Activated CD4-positive, alpha-beta T cell treated with anti-CD3 and anti-CD28 coated beads for 1 hour (primary cell): Measurements from ENCODE around the gene RBM20.
"Not testable (repeated sequence)": the region's sequence is repeated elsewhere in the genome, so short reads cannot be mapped to it uniquely, and the experiment has no call there.

ENCODE experiments used
- DNase-seq: peaks from one replicate; pipeline ENCODE4 v3.0.0-alpha.2; 2020

Gene RBM20

GRCh38 chr10:110625951-110626855 lies 17.9 kb upstream of the RBM20 start:
- no peak for DNase-seq

- no peak for DNase-seq
Measured at GRCh38 chr10:110628161-110628560, 16.0 kb upstream of the RBM20 start.

- no peak for DNase-seq
Measured at GRCh38 chr10:110629680-110630191, 14.4 kb upstream of the RBM20 start.

GRCh38 chr10:110631934-110632333 lies 12.2 kb upstream of the RBM20 start:
- no peak for DNase-seq

- no peak for DNase-seq
Measured at GRCh38 chr10:110632591-110633215, 11.4 kb upstream of the RBM20 start.

- DNase-seq, result no peak
Measured at GRCh38 chr10:110634527-110635209, 9.5 kb upstream of the RBM20 start.

GRCh38 chr10:110636572-110636931 lies 7.6 kb upstream of the RBM20 start:
- no peak for DNase-seq

- DNase-seq, result no peak
Measured at GRCh38 chr10:110636932-110637557, 7.1 kb upstream of the RBM20 start.

- no peak for DNase-seq
Measured at GRCh38 chr10:110637558-110638053, 6.5 kb upstream of the RBM20 start.

- no peak for DNase-seq
Measured at GRCh38 chr10:110638319-110638718, 5.8 kb upstream of the RBM20 start.

GRCh38 chr10:110639046-110639445 lies 5.1 kb upstream of the RBM20 start:
- not testable (repeated sequence) for DNase-seq

- not testable (repeated sequence) for DNase-seq
Measured at GRCh38 chr10:110639858-110640257, 4.3 kb upstream of the RBM20 start.

GRCh38 chr10:110641256-110641655 lies 2.9 kb upstream of the RBM20 start:
- DNase-seq, result no peak

GRCh38 chr10:110642204-110643034 lies 1.7 kb upstream of the RBM20 start:
- no peak for DNase-seq

GRCh38 chr10:110643035-110643652 lies 992 bp upstream of the RBM20 start:
- no peak for DNase-seq

- DNase-seq, result no peak
Measured at GRCh38 chr10:110644598-110645462, 694 bp downstream of the RBM20 start.

GRCh38 chr10:110646417-110647135 lies 2.4 kb downstream of the RBM20 start:
- no peak for DNase-seq

- no peak for DNase-seq
Measured at GRCh38 chr10:110647136-110647430, 2.9 kb downstream of the RBM20 start.

- DNase-seq, result no peak
Measured at GRCh38 chr10:110648692-110649346, 4.7 kb downstream of the RBM20 start.
